Stimulated activated CD8-positive, alpha-beta memory T cell treated with anti-CD3 and anti-CD28 coated beads, Interleukin-7, amount 100 ng/mL, for 24 hours (primary cell): ENCODE data around the gene CKAP2L.
A peak's percentile ranks its signal among the peaks of the same experiment; 100 is the strongest.

ENCODE experiments used
- DNase-seq: peaks from one replicate; pipeline ENCODE4 v3.0.0-alpha.2; 2020; ENCODE audit warnings: low read depth

Gene CKAP2L

GRCh38 chr2:112762276-112762675, 2.1 kb downstream of the CKAP2L start:
- no peak for DNase-seq

GRCh38 chr2:112760149-112760548, 4.3 kb downstream of the CKAP2L start:
- no peak for DNase-seq

GRCh38 chr2:112758711-112759110, 5.7 kb downstream of the CKAP2L start:
- no peak for DNase-seq

- DNase-seq: no peak
These were observed 7.1 kb downstream of the CKAP2L start for GRCh38 chr2:112757265-112757664.

GRCh38 chr2:112756207-112756606, 8.2 kb downstream of the CKAP2L start:
- DNase-seq: no peak

GRCh38 chr2:112755444-112755843, 9.0 kb downstream of the CKAP2L start:
- no peak for DNase-seq

- DNase-seq: no peak
These were observed 9.8 kb downstream of the CKAP2L start for GRCh38 chr2:112754564-112754963.

- no peak for DNase-seq
These were observed 11.7 kb downstream of the CKAP2L start for GRCh38 chr2:112752667-112753066.

GRCh38 chr2:112751451-112752197, 12.8 kb downstream of the CKAP2L start:
- no peak for DNase-seq

GRCh38 chr2:112750560-112750843, 13.9 kb downstream of the CKAP2L start:
- DNase-seq: no peak

- DNase-seq: peak; percentile 78
These were observed 14.5 kb downstream of the CKAP2L start for GRCh38 chr2:112749755-112750559.

GRCh38 chr2:112740527-112740926, 23.9 kb downstream of the CKAP2L start:
- no peak for DNase-seq

GRCh38 chr2:112737542-112738232, 26.7 kb downstream of the CKAP2L start:
- DNase-seq: no peak

- DNase-seq: no peak
These were observed 30.5 kb downstream of the CKAP2L start for GRCh38 chr2:112733871-112734270.

- no peak for DNase-seq
These were observed 31.0 kb downstream of the CKAP2L start for GRCh38 chr2:112733456-112733855.

GRCh38 chr2:112731479-112731878, 32.9 kb downstream of the CKAP2L start:
- no peak for DNase-seq

GRCh38 chr2:112730791-112731190, 33.6 kb downstream of the CKAP2L start:
- no peak for DNase-seq

GRCh38 chr2:112730216-112730615, 34.2 kb downstream of the CKAP2L start:
- DNase-seq: no peak

- DNase-seq: no peak
These were observed 35.8 kb downstream of the CKAP2L start for GRCh38 chr2:112728378-112729175.

- DNase-seq: no peak
These were observed 36.4 kb downstream of the CKAP2L start for GRCh38 chr2:112728029-112728362.

GRCh38 chr2:112727276-112728028, 37.0 kb downstream of the CKAP2L start:
- no peak for DNase-seq
